ENCODE data around the gene CFAP73.
"Not testable (repeated sequence)": the region's sequence is repeated elsewhere in the genome, so short reads cannot be mapped to it uniquely, and the experiment has no call there.

- TF ChIP-seq CTCF (IDR thresholded peaks at IDR 0.05; ENCODE audit: insufficient read depth, low read length, poor library complexity, severe bottlenecking); EZH2phosphoT487 (conservative IDR thresholded peaks at IDR 0.05; ENCODE audit: low read length): not testable (repeated sequence)
These were observed 57.3 kb downstream of the CFAP73 start for GRCh38 chr12:113206802-113207201.

All from SU-DHL-6 (cell line).